ENCODE results near the gene SLC24A4. TPM values are rescaled to one million over a fixed set of nuclear protein-coding genes. Genes with fewer than 3 reads are reported as not detected.

The SLC24A4 gene
- total and polyA plus RNA-seq, 3 donors from 2014 or later = 3.6 to 10.6 (median 8.5) TPM

DNA sequence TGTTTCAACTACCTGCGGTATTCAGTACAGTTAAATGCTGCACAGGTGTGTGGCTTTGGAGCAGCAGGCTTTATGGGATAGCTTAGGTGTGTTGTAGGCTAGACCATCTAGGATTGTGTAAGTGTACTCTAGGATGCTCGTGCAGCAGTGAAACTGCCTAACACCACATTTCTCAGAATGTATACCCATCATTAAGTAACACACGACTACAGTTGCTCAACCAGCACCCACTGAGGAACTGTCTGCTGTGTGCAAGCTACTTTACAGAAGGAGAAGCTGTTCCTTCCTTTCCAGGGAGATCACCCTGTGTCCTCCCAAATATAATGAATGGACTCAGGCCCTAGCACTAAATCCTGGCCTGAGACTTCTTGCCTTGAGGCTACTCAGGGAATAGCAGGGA lies 94.8 kb downstream of the SLC24A4 start:
- no peak for TF ChIP-seq POLR2A (IDR thresholded peaks at IDR 0.05)
- TF ChIP-seq, protein P1, sequence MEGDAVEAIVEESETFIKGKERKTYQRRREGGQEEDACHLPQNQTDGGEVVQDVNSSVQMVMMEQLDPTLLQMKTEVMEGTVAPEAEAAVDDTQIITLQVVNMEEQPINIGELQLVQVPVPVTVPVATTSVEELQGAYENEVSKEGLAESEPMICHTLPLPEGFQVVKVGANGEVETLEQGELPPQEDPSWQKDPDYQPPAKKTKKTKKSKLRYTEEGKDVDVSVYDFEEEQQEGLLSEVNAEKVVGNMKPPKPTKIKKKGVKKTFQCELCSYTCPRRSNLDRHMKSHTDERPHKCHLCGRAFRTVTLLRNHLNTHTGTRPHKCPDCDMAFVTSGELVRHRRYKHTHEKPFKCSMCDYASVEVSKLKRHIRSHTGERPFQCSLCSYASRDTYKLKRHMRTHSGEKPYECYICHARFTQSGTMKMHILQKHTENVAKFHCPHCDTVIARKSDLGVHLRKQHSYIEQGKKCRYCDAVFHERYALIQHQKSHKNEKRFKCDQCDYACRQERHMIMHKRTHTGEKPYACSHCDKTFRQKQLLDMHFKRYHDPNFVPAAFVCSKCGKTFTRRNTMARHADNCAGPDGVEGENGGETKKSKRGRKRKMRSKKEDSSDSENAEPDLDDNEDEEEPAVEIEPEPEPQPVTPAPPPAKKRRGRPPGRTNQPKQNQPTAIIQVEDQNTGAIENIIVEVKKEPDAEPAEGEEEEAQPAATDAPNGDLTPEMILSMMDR (IDR thresholded peaks at IDR 0.05) = no peak
- DNase-seq = no peak
- intact Hi-C loops (cut with DNase I; ENCODE audit: low total_unique reads) = no loop called here
- Histone ChIP-seq H3K36me3 (ENCODE audit: low read depth, missing control alignments) (no peaks in the 10 kb centered on the region), H3K27ac (no peak overlapping the region), H3K27me3 (no peaks in the 10 kb centered on the region), H3K4me3 (no peak overlapping the region), H3K9me3 (no peaks in the 10 kb centered on the region), H3K4me1 (peaks cover 6% of the 10 kb centered on the region)
- 88 to 89% methylated on average over 3 of the region's 3 CpGs for WGBS, 2 donors

DNA sequence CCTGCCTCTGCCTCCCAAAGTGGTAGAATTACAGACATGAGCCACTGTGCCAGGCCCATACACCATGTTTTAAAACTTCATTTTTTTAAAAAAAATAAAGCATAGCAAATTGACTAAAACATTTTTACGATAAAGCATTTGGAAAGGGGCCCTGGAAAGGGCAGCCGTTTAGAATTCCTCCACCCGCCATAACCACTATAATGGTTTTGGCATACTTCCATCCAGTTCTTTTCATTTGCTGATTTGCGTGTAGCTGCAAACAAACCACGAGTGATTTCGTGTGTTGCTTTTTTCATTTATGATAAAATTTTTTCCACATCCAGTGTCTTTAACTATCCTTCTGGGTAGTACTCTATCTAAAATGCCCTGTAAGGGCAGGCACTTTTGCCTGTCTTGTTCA lies 98.8 kb downstream of the SLC24A4 start:
- no peak overlapping the region for H3K27ac ChIP-seq
- H3K4me1 ChIP-seq = no peaks in the 10 kb centered on the region
- H3K4me3 ChIP-seq = no peak overlapping the region
- no peak for DNase-seq
- H3K27me3 ChIP-seq = no peaks in the 10 kb centered on the region
- intact Hi-C loops (cut with DNase I; ENCODE audit: low total_unique reads) = no loop called here
- 49 to 52% methylated on average over 6 of the region's 6 CpGs for WGBS, 2 donors
- no peaks in the 10 kb centered on the region for H3K9me3 ChIP-seq
- no peak for TF ChIP-seq POLR2A (IDR thresholded peaks at IDR 0.05)
- TF ChIP-seq, protein P1 (IDR thresholded peaks at IDR 0.05) = no peak
- no peaks in the 10 kb centered on the region for H3K36me3 ChIP-seq (ENCODE audit: low read depth, missing control alignments)

DNA sequence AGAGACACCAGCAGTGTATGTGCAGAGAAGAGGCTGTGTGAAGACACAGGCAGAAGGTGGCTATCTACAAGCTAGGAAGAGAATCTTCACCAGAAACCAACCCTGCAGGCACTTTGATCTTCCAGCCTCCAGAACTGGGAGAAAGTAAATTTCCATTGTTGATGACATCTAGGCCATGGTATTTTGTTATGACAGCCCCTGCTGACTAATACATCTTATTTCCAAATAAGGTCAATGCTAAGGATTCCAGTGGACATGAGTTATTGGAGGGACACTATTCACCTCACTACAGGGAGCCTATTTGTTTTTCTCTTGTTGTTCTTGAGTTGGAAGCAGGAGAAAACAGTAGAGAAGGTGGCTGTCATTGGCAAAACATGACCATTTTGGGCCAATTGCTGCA lies 102.1 kb downstream of the SLC24A4 start:
- Histone ChIP-seq H3K27me3 (no peaks in the 10 kb centered on the region), H3K4me3 (no peak overlapping the region), H3K36me3 (ENCODE audit: low read depth, missing control alignments) (no peaks in the 10 kb centered on the region), H3K9me3 (no peaks in the 10 kb centered on the region), H3K27ac (no peak overlapping the region), H3K4me1 (no peaks in the 10 kb centered on the region)
- DNase-seq = no peak
- intact Hi-C loops (cut with DNase I; ENCODE audit: low total_unique reads) = no loop called here
- no peak for TF ChIP-seq POLR2A (IDR thresholded peaks at IDR 0.05)
- TF ChIP-seq, protein P1 (IDR thresholded peaks at IDR 0.05) = no peak

DNA sequence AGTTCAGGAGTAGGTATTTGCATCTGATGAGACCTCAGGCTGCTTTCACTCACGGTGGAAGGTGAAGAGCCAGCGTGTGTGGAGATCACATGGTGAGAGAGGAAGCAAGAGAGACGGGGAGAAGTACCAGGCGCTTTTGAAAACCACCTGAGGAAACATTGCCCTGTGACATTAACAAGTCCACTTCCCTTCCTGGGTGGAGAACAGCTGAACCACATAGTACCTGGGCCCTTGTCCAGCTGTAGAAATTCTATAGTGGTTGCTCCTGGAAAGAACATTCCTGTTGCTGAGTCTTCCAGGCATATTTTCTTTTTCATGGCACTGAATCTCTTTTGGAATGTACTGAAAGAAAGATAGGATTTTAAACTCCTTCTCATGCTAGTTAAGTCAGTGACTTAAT lies 103.3 kb downstream of the SLC24A4 start:
- H3K27ac ChIP-seq = no peak overlapping the region

DNA sequence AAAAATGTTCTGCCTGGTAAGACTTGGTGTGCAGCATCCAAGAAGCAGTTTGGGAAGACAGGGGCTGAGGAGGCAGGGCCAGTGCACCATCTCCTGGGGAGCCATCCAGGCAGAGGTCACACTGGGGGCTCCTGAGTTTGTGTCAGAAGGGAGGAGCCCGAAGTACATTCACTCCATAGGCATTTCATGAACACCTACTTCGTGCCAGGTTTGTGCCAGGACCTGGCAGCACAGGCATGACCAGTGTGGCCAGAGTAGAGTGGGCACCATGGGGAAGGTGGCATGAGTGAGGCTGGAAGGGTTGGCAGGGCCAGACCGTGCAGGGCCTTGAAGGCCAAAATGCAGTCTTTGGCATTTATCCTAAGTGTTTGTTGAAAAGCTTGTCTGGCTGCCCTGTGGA lies 104.1 kb downstream of the SLC24A4 start:
- Histone ChIP-seq H3K4me1 (no peaks in the 10 kb centered on the region), H3K27me3 (no peaks in the 10 kb centered on the region), H3K9me3 (no peaks in the 10 kb centered on the region), H3K27ac (no peak overlapping the region), H3K36me3 (ENCODE audit: low read depth, missing control alignments) (no peaks in the 10 kb centered on the region), H3K4me3 (no peak overlapping the region)
- TF ChIP-seq, protein P1 (IDR thresholded peaks at IDR 0.05) = no peak
- no peak for TF ChIP-seq POLR2A (IDR thresholded peaks at IDR 0.05)
- intact Hi-C loops (cut with DNase I; ENCODE audit: low total_unique reads) = no loop called here
- DNase-seq = no peak
- 82 to 85% methylated on average over 3 of the region's 3 CpGs for WGBS, 2 donors

More for the DNA sequence above, 103.3 kb downstream of the SLC24A4 start:
- Histone ChIP-seq H3K36me3 (ENCODE audit: low read depth, missing control alignments) (no peaks in the 10 kb centered on the region), H3K4me3 (no peak overlapping the region), H3K4me1 (no peaks in the 10 kb centered on the region), H3K27me3 (no peaks in the 10 kb centered on the region), H3K9me3 (no peaks in the 10 kb centered on the region)
- intact Hi-C loops (cut with DNase I; ENCODE audit: low total_unique reads) = no loop called here
- DNase-seq = no peak
- no peak for TF ChIP-seq POLR2A (IDR thresholded peaks at IDR 0.05)
- TF ChIP-seq, protein P1 (IDR thresholded peaks at IDR 0.05) = no peak
- WGBS, 2 donors = 51 to 77% methylated on average over 4 of the region's 4 CpGs

Data from testis (tissue), 3 donors.